H9 (cell line): ENCODE measurements around the gene LRMDA. TPM values are rescaled to one million over a fixed set of nuclear protein-coding genes. Genes with fewer than 3 reads are reported as not detected.

Experiments used
- DNase-seq: peaks from one replicate; pipeline ENCODE4 v3.0.0-alpha.2; 2017
- H2AFZ ChIP-seq: one replicate; pipeline ENCODE4 v1.6.1; 2013; ENCODE audit warnings: mild to moderate bottlenecking, low read length, control low read depth, moderate library complexity
- H2AK5ac ChIP-seq: 2 replicates; pipeline ENCODE4 v1.6.1; 2013; ENCODE audit warnings: low read length, control low read depth, mixed read lengths; ENCODE audit not compliant: insufficient read length
- H2BK120ac ChIP-seq: one replicate; pipeline ENCODE4 v1.6.1; 2013; ENCODE audit warnings: low read depth, mild to moderate bottlenecking, low read length, control low read depth, inconsistent platforms; ENCODE audit not compliant: poor library complexity, severe bottlenecking
- H2BK12ac ChIP-seq: 2 replicates; pipeline ENCODE4 v1.6.1; 2013; ENCODE audit warnings: low read length, control low read depth, mixed read lengths, low read depth; ENCODE audit not compliant: insufficient read length
- H2BK15ac ChIP-seq: 2 replicates; pipeline ENCODE4 v1.6.1; 2013; ENCODE audit warnings: low read depth, low read length, control low read depth
- H2BK20ac ChIP-seq: one replicate; pipeline ENCODE4 v1.6.1; 2013; ENCODE audit warnings: low read depth, mild to moderate bottlenecking, low read length, control low read depth, inconsistent platforms; ENCODE audit not compliant: poor library complexity, severe bottlenecking
- H2BK5ac ChIP-seq: 2 replicates; pipeline ENCODE4 v1.6.1; 2013; ENCODE audit warnings: low read length, control low read depth, mixed read lengths; ENCODE audit not compliant: insufficient read length
- H3K14ac ChIP-seq: 2 replicates; pipeline ENCODE4 v1.6.1; 2013; ENCODE audit warnings: low read length, control low read depth; ENCODE audit not compliant: insufficient read depth
- H3K18ac ChIP-seq: 2 replicates; pipeline ENCODE4 v1.6.1; 2013; ENCODE audit warnings: low read depth, mild to moderate bottlenecking, mixed read lengths, low read length, control low read depth; ENCODE audit not compliant: insufficient read length
- H3K23ac ChIP-seq: 2 replicates; pipeline ENCODE4 v1.6.1; 2013; ENCODE audit warnings: low read length, control low read depth, mixed read lengths, low read depth; ENCODE audit not compliant: insufficient read length
- H3K23me2 ChIP-seq: 2 replicates; pipeline ENCODE4 v1.6.1; 2013; ENCODE audit warnings: low read depth, mild to moderate bottlenecking, mixed read lengths, low read length, control low read depth; ENCODE audit not compliant: insufficient read length, poor library complexity, severe bottlenecking
- H3K27ac ChIP-seq: 2 replicates; pipeline ENCODE4 v1.5.1; 2013; ENCODE audit warnings: low read length, control low read depth, mixed read lengths, low read depth; ENCODE audit not compliant: insufficient read length
- H3K27me3 ChIP-seq: 2 replicates; pipeline ENCODE4 v1.6.1; 2013; ENCODE audit warnings: low read length, control low read depth, inconsistent platforms; ENCODE audit not compliant: insufficient read depth
- H3K4ac ChIP-seq: 2 replicates; pipeline ENCODE4 v1.6.1; 2013; ENCODE audit warnings: low read depth, mild to moderate bottlenecking, control low read depth, inconsistent platforms, low read length, moderate library complexity
- H3K4me1 ChIP-seq: 2 replicates; pipeline ENCODE4 v1.6.1; 2013; ENCODE audit warnings: low read length, control low read depth, inconsistent platforms; ENCODE audit not compliant: insufficient read depth
- H3K4me2 ChIP-seq: 2 replicates; pipeline ENCODE4 v1.6.1; 2013; ENCODE audit warnings: low read length, control low read depth, mixed read lengths; ENCODE audit not compliant: insufficient read length, insufficient read depth
- H3K56ac ChIP-seq: 2 replicates; pipeline ENCODE4 v1.6.1; 2013; ENCODE audit warnings: low read depth, mild to moderate bottlenecking, mixed read lengths, low read length, control low read depth; ENCODE audit not compliant: insufficient read length
- H3K79me1 ChIP-seq: 2 replicates; pipeline ENCODE4 v1.6.1; 2013; ENCODE audit warnings: low read depth, mild to moderate bottlenecking, moderate library complexity, low read length, control low read depth, inconsistent platforms; ENCODE audit not compliant: insufficient read depth, poor library complexity, severe bottlenecking
- H3K79me2 ChIP-seq: 2 replicates; pipeline ENCODE4 v1.6.1; 2013; ENCODE audit warnings: low read length, control low read depth, inconsistent platforms; ENCODE audit not compliant: insufficient read depth
- H3K9ac ChIP-seq: 2 replicates; pipeline ENCODE4 v1.6.1; 2013; ENCODE audit warnings: low read length, control low read depth, mixed read lengths; ENCODE audit not compliant: insufficient read length; ENCODE audit errors: extremely low read depth
- H3K9me3 ChIP-seq: one replicate; pipeline ENCODE4 v1.6.1; 2013; ENCODE audit warnings: low read depth, low read length, inconsistent platforms; ENCODE audit not compliant: control insufficient read depth
- H3T11ph ChIP-seq: one replicate; pipeline ENCODE4 v1.6.1; 2013; ENCODE audit warnings: mild to moderate bottlenecking, low read length, control low read depth, inconsistent platforms
- H4K20me1 ChIP-seq: one replicate; pipeline ENCODE4 v1.6.1; 2013; ENCODE audit not compliant: control insufficient read depth, insufficient read length, insufficient read depth
- H4K5ac ChIP-seq: 2 replicates; pipeline ENCODE4 v1.6.1; 2013; ENCODE audit warnings: low read depth, mild to moderate bottlenecking, mixed read lengths, low read length, control low read depth; ENCODE audit not compliant: insufficient read length
- H4K8ac ChIP-seq: replicated peaks from 2 replicates; pipeline ENCODE4 v1.6.1; 2013; ENCODE audit warnings: low read length, control low read depth, mixed read lengths, low read depth; ENCODE audit not compliant: insufficient read length
- H4K91ac ChIP-seq: 2 replicates; pipeline ENCODE4 v1.6.1; 2013; ENCODE audit warnings: low read depth, mild to moderate bottlenecking, moderate library complexity, mixed read lengths, low read length, control low read depth; ENCODE audit not compliant: insufficient read length
- H3K27ac Mint-ChIP-seq, 3 experiments: 2 replicates in 2 of 3; 3 replicates in 1 of 3; pipeline ENCODE4 v1.8.0; 2020 to 2021; ENCODE audit warnings: mixed read lengths in 3 of 3, mild to moderate bottlenecking in 1 of 3, moderate library complexity in 1 of 3
- H3K27me3 Mint-ChIP-seq: 2 replicates; pipeline ENCODE4 v1.8.0; 2021; ENCODE audit warnings: low read depth, mild to moderate bottlenecking, moderate library complexity, mixed read lengths
- H3K36me3 Mint-ChIP-seq, 3 experiments: 2 replicates in 2 of 3; 3 replicates in 1 of 3; pipeline ENCODE4 v1.8.0; 2020 to 2021; ENCODE audit warnings: low read depth in 3 of 3, mixed read lengths in 3 of 3; ENCODE audit not compliant: insufficient read depth in 1 of 3
- H3K4me1 Mint-ChIP-seq, 2 experiments: 2 replicates each; pipeline ENCODE4 v1.8.0; 2020; ENCODE audit warnings: mixed read lengths in 2 of 2
- H3K4me3 Mint-ChIP-seq, 2 experiments: 2 replicates in 1 of 2; 3 replicates in 1 of 2; pipeline ENCODE4 v1.8.0; 2020 to 2021; ENCODE audit warnings: mild to moderate bottlenecking in 2 of 2, mixed read lengths in 2 of 2, moderate library complexity in 1 of 2
- H3K9me3 Mint-ChIP-seq, 2 experiments: 2 replicates in 1 of 2; 3 replicates in 1 of 2; pipeline ENCODE4 v1.8.0; 2020; ENCODE audit warnings: mild to moderate bottlenecking in 2 of 2, mixed read lengths in 2 of 2, moderate library complexity in 1 of 2
- CTCF ChIP-seq: fragments of 200-600 bp; sonication (generic); conservative IDR thresholded peaks from 3 replicates; pipeline ENCODE4 v1.8.0; 2021; ENCODE audit warnings: antibody characterized with exemption, mild to moderate bottlenecking
- WGBS: extraction: QIAGEN DNeasy Blood & Tissue Kit; methylation state at CpG from one replicate; pipeline ENCODE4 v1.1.7; 2013; ENCODE audit warnings: missing lambda C conversion rate, low lambda C conversion rate, mixed read lengths; ENCODE audit not compliant: insufficient read length; ENCODE audit errors: extremely low coverage; 5-methylcytosine and 5-hydroxymethylcytosine counted together
- total RNA-seq: library from RNA; stranded (reverse); gene quantifications from 2 replicates; pipeline ENCODE4 v1.2.1, GENCODE V29; 2021

The LRMDA gene
- total RNA-seq, 1 experiment from 2014 or later = 1.8 TPM

DNA sequence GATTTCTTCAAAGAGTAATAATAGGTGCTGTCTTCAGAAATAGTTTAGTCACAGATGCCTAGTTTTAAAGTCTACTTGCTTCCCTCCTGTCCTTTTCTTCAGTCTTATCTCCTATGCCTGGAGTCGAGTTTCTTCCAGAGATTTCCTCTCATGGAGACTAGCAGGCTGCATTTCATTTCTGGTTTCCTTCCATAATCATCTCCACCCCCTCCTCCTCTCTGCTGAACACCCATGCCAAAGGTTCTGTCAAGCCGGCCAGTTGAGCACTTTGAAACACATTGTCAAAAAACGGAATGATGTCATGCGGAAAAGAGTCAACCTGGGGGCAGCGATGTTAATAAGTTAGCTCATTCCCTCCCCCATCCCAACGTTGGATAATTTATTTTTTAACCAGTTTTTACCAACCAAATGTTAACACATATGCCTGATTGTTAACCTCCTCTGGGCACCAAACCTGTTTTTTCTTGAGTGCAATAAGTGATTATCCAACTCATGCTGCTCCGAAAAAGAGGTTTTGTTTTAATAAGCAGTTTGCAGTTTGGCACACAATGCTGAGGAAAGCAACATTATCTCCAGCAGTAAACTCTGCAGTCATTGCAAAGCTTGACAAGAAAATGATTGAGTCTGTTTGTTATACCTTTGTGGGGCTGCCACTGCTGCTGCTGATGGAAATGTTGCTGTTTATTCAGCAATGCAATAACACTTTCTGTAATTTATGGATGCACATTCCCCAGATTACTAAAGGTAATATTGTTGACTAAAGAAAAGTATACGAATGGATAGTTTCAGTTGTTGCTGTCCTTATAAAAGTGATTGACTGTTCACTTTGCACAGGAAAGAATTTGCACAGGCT lies 161.6 kb downstream of the LRMDA start:
- Mint-ChIP-seq H3K4me3 (no peak overlapping the region), H3K36me3 (peaks cover 0 to 2% (median 0%) of the 10 kb centered on the region in 3 experiments; a peak in 1 of 7 replicates), H3K27me3 (peaks cover 41% of the 10 kb centered on the region), H3K4me1 (peaks cover 23 to 30% of the 10 kb centered on the region in 2 experiments), H3K9me3 (no peaks in the 10 kb centered on the region; a peak in 1 of 5 replicates), H3K27ac (no peak overlapping the region; a peak in 1 of 7 replicates)
- H2BK15ac ChIP-seq = no peak overlapping the region
- H2BK20ac ChIP-seq = no peak overlapping the region
- H4K20me1 ChIP-seq = no peaks in the 10 kb centered on the region
- H3K9me3 ChIP-seq = no peaks in the 10 kb centered on the region
- H3K4me2 ChIP-seq = no peak overlapping the region
- no peak overlapping the region for H2AFZ ChIP-seq
- 0 out of 2 replicates have a peak, but pooled peaks cover 2% of the 10 kb centered on the region for H3K4me1 ChIP-seq
- H3K27me3 ChIP-seq = peaks cover 4% of the 10 kb centered on the region; the same call in 1 of the 2 replicates
- H3K9ac ChIP-seq = no peak overlapping the region
- WGBS = no CpG with 5 or more reads among the region's 8 CpGs
- no peak overlapping the region for H3K4ac ChIP-seq
- no peak overlapping the region for H3T11ph ChIP-seq
- no peak overlapping the region for H2BK5ac ChIP-seq
- no peak for DNase-seq
- H2BK12ac ChIP-seq = no peak overlapping the region
- H3K79me2 ChIP-seq = no peaks in the 10 kb centered on the region
- no peaks in the 10 kb centered on the region for H3K79me1 ChIP-seq
- no peak overlapping the region for H2AK5ac ChIP-seq
- H3K23ac ChIP-seq = no peak overlapping the region
- no peak overlapping the region for H4K5ac ChIP-seq
- H2BK120ac ChIP-seq = no peak overlapping the region
- TF ChIP-seq CTCF = no peak
- H4K8ac ChIP-seq = no peak overlapping the region
- no peak overlapping the region for H3K56ac ChIP-seq
- H3K27ac ChIP-seq = no peak overlapping the region
- H4K91ac ChIP-seq = no peak overlapping the region
- no peak overlapping the region for H3K14ac ChIP-seq
- H3K23me2 ChIP-seq = no peaks in the 10 kb centered on the region
- H3K18ac ChIP-seq = no peak overlapping the region
